ENCODE measurements around the gene STPG2. TPM values are rescaled to one million over a fixed set of nuclear protein-coding genes. Genes with fewer than 3 reads are reported as not detected.

Gene STPG2
- total and polyA plus RNA-seq, 2 of the 4 experiments (the other 2 are of a cell fraction): not detected

DNA sequence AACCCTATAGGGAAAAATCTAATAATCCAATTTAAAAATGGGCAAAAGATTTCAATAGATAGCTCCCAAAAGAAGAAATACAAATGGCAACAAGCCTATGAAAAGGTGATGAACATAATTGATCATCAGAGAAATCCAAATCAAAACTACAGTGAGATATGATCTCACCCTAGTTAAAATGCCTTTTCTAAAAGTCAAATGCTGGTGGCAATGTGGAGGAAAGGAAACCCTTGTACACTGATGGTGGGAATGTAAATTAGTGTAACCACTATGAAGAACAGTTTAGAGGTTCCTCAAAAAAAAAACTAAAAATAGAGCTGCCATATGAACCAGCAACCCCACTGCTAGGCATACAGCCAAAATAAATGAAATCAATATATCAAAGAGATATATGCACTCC, 44.5 kb downstream of the STPG2 start:
- no peak overlapping the region for H3K4ac ChIP-seq (ENCODE audit: low read depth, low read length)
- H3K9ac ChIP-seq (ENCODE audit: low read depth, low read length): no peak overlapping the region
- ATAC-seq (ENCODE audit: low read depth) (no peak), DNase-seq (no peak)
- H2BK20ac ChIP-seq (ENCODE audit: low read depth, low read length): no peak overlapping the region
- no peak overlapping the region for H3K27ac ChIP-seq (ENCODE audit: insufficient read depth, low read length)
- intact Hi-C loops (cut with micrococcal nuclease): no loop called here
- no peak overlapping the region for H2AFZ ChIP-seq (replicated peaks; ENCODE audit: low read length, poor library complexity)
- no peaks in the 10 kb centered on the region for H3K9me3 ChIP-seq (ENCODE audit: control insufficient read depth, insufficient read depth, low read length)
- no peaks in the 10 kb centered on the region for H3K36me3 ChIP-seq (ENCODE audit: control insufficient read depth, insufficient read depth, low read length)
- BruUV-seq (replicated peaks): no TSS peak
- H3K14ac ChIP-seq (replicated peaks; ENCODE audit: low read depth, low read length): no peak overlapping the region
- no peak overlapping the region for H3K4me3 ChIP-seq (ENCODE audit: insufficient read depth, low read depth, low read length)
- no peak overlapping the region for H2AK5ac ChIP-seq (ENCODE audit: low read depth, low read length)
- no peak overlapping the region for H3K4me2 ChIP-seq (ENCODE audit: low read depth, low read length)
- H3K23ac ChIP-seq (ENCODE audit: low read depth, low read length): no peak overlapping the region
- H3K18ac ChIP-seq (ENCODE audit: low read depth, low read length): no peak overlapping the region
- TF ChIP-seq RFX5 (IDR thresholded peaks at IDR 0.05; ENCODE audit: low read depth, low read length) (no peak), CHD1 (IDR thresholded peaks at IDR 0.05; ENCODE audit: low read depth, low read length) (no peak), MAZ (IDR thresholded peaks at IDR 0.05; ENCODE audit: borderline replicate concordance, low read depth, low read length) (no peak), MXI1 (IDR thresholded peaks at IDR 0.05; ENCODE audit: borderline replicate concordance, low read depth, low read length) (no peak), RCOR1 (IDR thresholded peaks at IDR 0.05; ENCODE audit: insufficient replicate concordance, low read length) (no peak), BHLHE40 (IDR thresholded peaks at IDR 0.05; ENCODE audit: low read depth, low read length) (no peak), MAFK (IDR thresholded peaks at IDR 0.05; ENCODE audit: low read depth, low read length) (no peak), CEBPB (IDR thresholded peaks at IDR 0.05; ENCODE audit: low read depth, low read length) (no peak), FOS (IDR thresholded peaks at IDR 0.05; ENCODE audit: low read depth, low read length) (no peak), NFE2L2 (IDR thresholded peaks at IDR 0.05; ENCODE audit: low read depth, low read length) (no peak)
- TF ChIP-seq, protein P1, sequence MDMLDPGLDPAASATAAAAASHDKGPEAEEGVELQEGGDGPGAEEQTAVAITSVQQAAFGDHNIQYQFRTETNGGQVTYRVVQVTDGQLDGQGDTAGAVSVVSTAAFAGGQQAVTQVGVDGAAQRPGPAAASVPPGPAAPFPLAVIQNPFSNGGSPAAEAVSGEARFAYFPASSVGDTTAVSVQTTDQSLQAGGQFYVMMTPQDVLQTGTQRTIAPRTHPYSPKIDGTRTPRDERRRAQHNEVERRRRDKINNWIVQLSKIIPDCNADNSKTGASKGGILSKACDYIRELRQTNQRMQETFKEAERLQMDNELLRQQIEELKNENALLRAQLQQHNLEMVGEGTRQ (IDR thresholded peaks at IDR 0.05; ENCODE audit: low read depth, low read length): no peak
- TF ChIP-seq, protein P2, sequence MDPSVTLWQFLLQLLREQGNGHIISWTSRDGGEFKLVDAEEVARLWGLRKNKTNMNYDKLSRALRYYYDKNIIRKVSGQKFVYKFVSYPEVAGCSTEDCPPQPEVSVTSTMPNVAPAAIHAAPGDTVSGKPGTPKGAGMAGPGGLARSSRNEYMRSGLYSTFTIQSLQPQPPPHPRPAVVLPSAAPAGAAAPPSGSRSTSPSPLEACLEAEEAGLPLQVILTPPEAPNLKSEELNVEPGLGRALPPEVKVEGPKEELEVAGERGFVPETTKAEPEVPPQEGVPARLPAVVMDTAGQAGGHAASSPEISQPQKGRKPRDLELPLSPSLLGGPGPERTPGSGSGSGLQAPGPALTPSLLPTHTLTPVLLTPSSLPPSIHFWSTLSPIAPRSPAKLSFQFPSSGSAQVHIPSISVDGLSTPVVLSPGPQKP (IDR thresholded peaks at IDR 0.05; ENCODE audit: borderline replicate concordance, low read depth, low read length): no peak
- no peaks in the 10 kb centered on the region for H3K79me1 ChIP-seq (ENCODE audit: low read depth in 1 of 2, low read length in 2 of 2)
- no peaks in the 10 kb centered on the region for H3K9me1 ChIP-seq (ENCODE audit: insufficient read depth, low read length)
- H4K8ac ChIP-seq (ENCODE audit: low read depth in 2 of 2, low read length in 2 of 2): no peak overlapping the region
- no peaks in the 10 kb centered on the region for H4K20me1 ChIP-seq (ENCODE audit: insufficient read depth, low read length)
- no peak overlapping the region for H2BK120ac ChIP-seq (ENCODE audit: low read depth, low read length)
- H3K4me1 ChIP-seq (ENCODE audit: control insufficient read depth, insufficient read depth, low read length): no peaks in the 10 kb centered on the region
- ChIA-PET CTCF (no interaction called here), POLR2A (ENCODE audit: unreplicated experiment) (no interaction called here)
- H4K91ac ChIP-seq (ENCODE audit: insufficient read depth, low read depth, low read length): no peak overlapping the region
- in situ Hi-C loops (cut with MboI; ENCODE audit: low sequenced_read_pairs): no loop called here
- H2BK5ac ChIP-seq (ENCODE audit: low read depth, low read length, poor library complexity, severe bottlenecking): no peak overlapping the region
- dilution Hi-C loops (cut with HindIII; ENCODE audit: low sequenced_read_pairs, unreplicated experiment): no loop called here
- no peak overlapping the region for H2AK9ac ChIP-seq (replicated peaks; ENCODE audit: low read depth, low read length, poor library complexity)
- no peak overlapping the region for H4K5ac ChIP-seq (ENCODE audit: low read depth, low read length)
- no peak overlapping the region for H2BK15ac ChIP-seq (ENCODE audit: low read depth, low read length)
- no peaks in the 10 kb centered on the region for H3K27me3 ChIP-seq (ENCODE audit: control insufficient read depth, insufficient read depth, low read length)
- no peak overlapping the region for H3K56ac ChIP-seq (ENCODE audit: extremely low read depth, insufficient read depth, low read length)
